Measurements from ENCODE around the gene CARNS1. TPM values are rescaled to one million over a fixed set of nuclear protein-coding genes. Genes with fewer than 3 reads are reported as not detected.

CARNS1 gene
- total and polyA plus RNA-seq, 9 of the 15 experiments (the other 6 are each of a cell fraction or from before 2014, with no cell fraction given), result 0.01 to 0.18 (median 0.06) TPM; not detected in 3

- H3K4me3 ChIP-seq, result no peak overlapping the region
- CTCF ChIA-PET (ENCODE audit: low intra/inter-chr PET ratio), result interaction anchor here (0.6 kb wide), 1 partner anchor 8 kb away, joined by 3 read pairs; no protein-coding TSS in a partner anchor
- FAIRE-seq (no peak), DNase-seq (ENCODE audit: extremely low read depth in 1 of 4, low spot score in 3 of 4) (peak in 1 of 4 experiments; percentile 11), ATAC-seq (no peak)
- 0 out of 2 replicates have a peak, but pooled peaks cover 4% of the 10 kb centered on the region for H4K20me1 ChIP-seq (replicated peaks; ENCODE audit: control insufficient read depth, insufficient read depth, low read length)
- H3K9me1 ChIP-seq (ENCODE audit: control insufficient read depth, insufficient read depth, low read length), result no peaks in the 10 kb centered on the region
- peak overlapping the region in 1 of 2 experiments; percentile 15; a peak in 2 of 4 replicates for H3K9ac ChIP-seq (ENCODE audit: insufficient read depth in 1 of 2, low read depth in 2 of 2, low read length in 2 of 2)
- 86% methylated on average over 18 of the region's 31 CpGs for WGBS (ENCODE audit: insufficient coverage, low coverage, missing lambda C conversion rate)
- no peaks in the 10 kb centered on the region for H3K9me3 ChIP-seq (replicated peaks; ENCODE audit: control insufficient read depth, insufficient read depth, low read depth, low read length)
- POLR2A ChIA-PET, result interaction anchor here (0.6 to 1.2 kb wide), 8 partner anchors 29 to 1898 kb away, joined by 3 to 5 read pairs (median 4); no protein-coding TSS in a partner anchor
- no peak overlapping the region for H3K4me2 ChIP-seq (ENCODE audit: insufficient read depth, low read length)
- intact Hi-C loops (cut with micrococcal nuclease), result no loop called here
- in situ Hi-C loops (cut with MboI), result no loop called here
- peaks cover 26 to 79% of the 10 kb centered on the region in 2 experiments for H3K4me1 ChIP-seq (replicated peaks in 1 of 2; ENCODE audit: control insufficient read depth in 2 of 2, insufficient read depth in 2 of 2, low read length in 2 of 2)
- H3K27ac ChIP-seq (ENCODE audit: extremely low read depth, low read depth, low read length), result peak overlapping the region; percentile 36; the same call in 1 of the 3 replicates
- H3K79me2 ChIP-seq (ENCODE audit: control insufficient read depth, insufficient read depth, low read length), result peaks cover 23% of the 10 kb centered on the region
- peak; percentile 38; the same call in 1 of the 2 replicates for TF ChIP-seq POLR2A (conservative IDR thresholded peaks at IDR 0.05)
- no peak for TF ChIP-seq CUX1 (CRISPR knock-in tag; IDR thresholded peaks at IDR 0.05)
- 0 out of 2 replicates have a peak, but pooled peaks have one; percentile 26 for TF ChIP-seq ZNF263 (CRISPR knock-in tag; IDR thresholded peaks at IDR 0.05; ENCODE audit: borderline replicate concordance)
- TF ChIP-seq RBM22 (IDR thresholded peaks at IDR 0.05; ENCODE audit: low read depth, low read length, poor library complexity, severe bottlenecking), result peak; percentile 75
- peak; percentile 61 for TF ChIP-seq RBFOX2 (IDR thresholded peaks at IDR 0.05; ENCODE audit: low read depth, low read length)
- no peak for TF ChIP-seq KLF1 (tag; IDR thresholded peaks at IDR 0.05)
- peak; percentile 5; the same call in 1 of the 2 replicates for TF ChIP-seq POLR2AphosphoS5 (IDR thresholded peaks at IDR 0.05; ENCODE audit: control insufficient read depth, insufficient read depth, low read depth, low read length)
- peak; percentile 31; the same call in 1 of the 2 replicates for TF ChIP-seq POLR2G (IDR thresholded peaks at IDR 0.05; ENCODE audit: low read depth, low read length)
- H2AFZ ChIP-seq (ENCODE audit: low read depth, low read length), result no peak overlapping the region
- peaks cover 61% of the 10 kb centered on the region for H3K36me3 ChIP-seq (ENCODE audit: control insufficient read depth, insufficient read depth, low read length)
- no TSS peak for BruUV-seq (replicated peaks)
- no peaks in the 10 kb centered on the region for H3K27me3 ChIP-seq (ENCODE audit: control insufficient read depth in 2 of 2, insufficient read depth in 2 of 2, low read length in 2 of 2)
These were observed 16.6 kb upstream of the CARNS1 start for GRCh38 chr11:67398661-67399563.

Measured in K562 (cell line).